Activated T-cell treated with anti-CD3 and anti-CD28 coated beads for 48 hours (primary cell): ENCODE results near the gene FAM181A.
A peak's percentile ranks its signal among the peaks of the same experiment; 100 is the strongest.

Experiments
- DNase-seq: peaks from one replicate; pipeline ENCODE4 v3.0.0-alpha.2; 2020; ENCODE audit warnings: low read depth

Gene FAM181A

GRCh38 chr14:93926873-93927799 is at the start of gene FAM181A:
Gene FAM181A (plus strand): TSS chr14:93927344. CDS start chr14:93928286, 942 bp downstream.
- no peak for DNase-seq

- no peak for DNase-seq
These were observed 48.9 kb upstream of the FAM181A start for GRCh38 chr14:93878212-93878611.

DNA sequence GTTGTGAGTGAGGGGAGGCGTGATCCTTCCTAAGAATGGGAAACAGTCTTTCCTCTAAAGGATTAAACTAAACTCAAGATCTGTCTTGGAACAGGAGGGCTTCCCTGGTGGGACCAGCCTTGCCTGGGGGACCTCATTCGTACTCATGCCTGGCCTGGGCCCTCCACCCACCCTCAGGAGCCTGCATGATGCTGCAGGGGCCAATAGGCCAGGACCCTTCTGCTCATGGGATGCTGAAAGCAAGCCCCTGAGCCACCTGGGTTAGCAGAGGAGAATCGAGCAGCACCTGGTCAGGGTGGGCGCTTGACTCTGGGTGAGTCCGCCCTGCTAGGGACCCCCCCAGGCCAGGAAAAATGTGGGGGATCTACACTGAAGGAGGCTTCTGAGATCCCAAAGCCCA is 48.3 kb upstream of the FAM181A start:
- DNase-seq: no peak

GRCh38 chr14:93879362-93879983 is 47.7 kb upstream of the FAM181A start:
- no peak for DNase-seq

DNA sequence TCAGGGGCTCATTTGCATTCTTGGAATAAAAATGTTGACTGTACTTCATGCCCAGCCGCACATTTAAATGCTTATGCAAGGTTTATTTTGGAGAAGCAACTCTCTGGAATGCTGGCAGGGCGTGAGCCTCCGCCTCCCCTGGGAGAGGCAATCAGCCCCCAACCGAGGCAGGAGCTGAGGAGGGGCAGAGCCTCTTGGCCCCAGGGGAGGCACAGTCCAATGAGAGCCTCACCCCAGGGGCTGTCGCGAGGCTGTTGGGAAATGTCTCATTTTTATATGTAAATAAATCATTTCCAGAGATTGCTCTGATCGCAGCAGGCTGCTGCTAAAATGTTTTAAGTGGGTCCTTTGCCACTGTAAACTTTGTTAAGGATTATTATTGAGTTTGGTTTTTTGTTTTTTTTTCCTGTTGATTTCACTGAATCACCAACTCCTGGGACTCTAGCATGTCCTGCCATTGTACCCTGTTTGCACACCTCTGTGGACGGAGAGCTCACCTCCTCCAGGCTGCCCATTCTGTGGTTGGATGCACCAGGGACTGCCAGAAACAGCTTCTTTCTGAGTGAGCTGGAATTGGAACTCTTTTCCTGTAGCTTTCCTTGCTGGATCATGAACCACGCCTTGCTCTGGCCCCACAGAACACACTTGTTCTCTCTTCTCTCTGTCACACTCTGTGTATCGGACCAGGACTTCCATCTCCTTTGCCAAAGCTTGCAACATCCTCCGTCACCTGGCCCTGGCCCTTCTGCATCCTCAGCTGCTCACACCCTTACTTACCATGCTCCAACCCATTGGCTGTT is 46.9 kb upstream of the FAM181A start:
- DNase-seq: no peak

- no peak for DNase-seq
These were observed 42.2 kb upstream of the FAM181A start for GRCh38 chr14:93884950-93885349.

DNA sequence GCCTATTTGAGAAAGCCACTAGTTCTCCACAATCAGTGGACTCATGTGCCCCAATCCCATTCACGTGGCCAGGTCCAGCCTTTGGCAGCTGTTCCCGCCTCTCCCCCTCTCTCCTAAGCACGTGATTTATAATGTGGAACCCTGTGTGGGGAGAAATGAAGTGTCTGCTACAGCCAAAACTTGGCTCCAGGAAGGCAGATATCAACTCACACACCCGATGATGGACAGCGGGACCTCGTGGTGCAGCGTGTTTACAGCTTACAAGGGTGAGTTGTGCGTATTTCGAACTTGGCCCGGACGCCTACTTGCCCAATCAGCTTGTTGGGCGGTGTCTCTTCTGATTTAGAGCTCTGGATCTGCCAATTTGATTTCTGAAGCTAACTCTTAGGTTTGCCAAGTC is 38.1 kb upstream of the FAM181A start:
- DNase-seq: no peak

GRCh38 chr14:93889739-93890483 is 37.2 kb upstream of the FAM181A start:
- DNase-seq: no peak

DNA sequence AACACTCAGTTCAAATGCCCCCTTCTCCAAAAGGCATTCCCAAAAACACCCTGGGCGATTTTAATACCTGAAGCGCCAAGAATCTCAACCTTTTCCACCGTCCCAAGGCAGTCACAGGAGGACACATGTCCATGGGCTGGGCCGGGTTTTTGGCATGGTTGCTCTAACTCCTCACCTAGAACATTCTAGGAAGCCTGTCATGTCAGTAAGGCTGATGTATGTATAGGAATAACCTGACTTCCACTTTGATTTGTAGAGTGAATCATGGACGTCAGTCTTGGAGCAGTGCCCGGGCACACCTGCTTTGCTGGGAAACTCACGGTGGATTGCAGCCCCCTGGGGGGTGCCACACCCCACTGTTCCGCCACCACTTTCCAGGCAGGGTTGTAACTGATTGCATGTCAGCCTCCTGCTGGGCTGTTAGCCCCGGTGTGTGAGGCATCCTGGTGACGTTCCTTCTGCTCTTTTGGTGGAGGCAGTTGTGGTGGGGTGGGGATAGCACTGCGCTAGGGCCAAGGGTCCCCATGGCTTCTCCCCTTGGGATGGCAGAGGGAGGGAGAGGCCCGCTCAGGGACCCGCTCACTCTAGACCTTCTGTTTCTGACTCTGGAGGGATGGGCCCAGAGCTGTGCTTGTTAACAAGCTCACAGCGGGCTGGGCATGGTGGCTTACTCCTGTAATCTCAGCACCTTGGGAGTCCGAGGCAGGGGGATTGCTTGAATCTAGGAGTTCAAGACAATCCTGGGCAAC is 35.2 kb upstream of the FAM181A start:
- DNase-seq: no peak

DNA sequence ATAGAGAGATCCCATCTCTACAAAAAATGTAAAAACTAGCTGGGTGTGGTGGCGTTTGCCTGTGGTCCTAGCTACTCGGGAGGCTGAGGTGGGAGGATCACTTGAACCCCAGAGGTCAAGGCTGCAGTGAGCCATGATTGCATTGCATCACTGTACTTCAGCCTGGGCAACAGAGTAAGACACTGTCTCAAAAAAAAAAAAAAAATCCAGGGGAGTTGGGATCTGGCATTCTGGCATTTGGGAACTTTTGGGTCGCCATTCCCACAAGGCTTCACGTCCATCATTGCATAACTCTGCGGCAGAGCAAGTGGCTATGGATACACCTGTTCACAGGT is 34.7 kb upstream of the FAM181A start:
- DNase-seq: no peak

DNA sequence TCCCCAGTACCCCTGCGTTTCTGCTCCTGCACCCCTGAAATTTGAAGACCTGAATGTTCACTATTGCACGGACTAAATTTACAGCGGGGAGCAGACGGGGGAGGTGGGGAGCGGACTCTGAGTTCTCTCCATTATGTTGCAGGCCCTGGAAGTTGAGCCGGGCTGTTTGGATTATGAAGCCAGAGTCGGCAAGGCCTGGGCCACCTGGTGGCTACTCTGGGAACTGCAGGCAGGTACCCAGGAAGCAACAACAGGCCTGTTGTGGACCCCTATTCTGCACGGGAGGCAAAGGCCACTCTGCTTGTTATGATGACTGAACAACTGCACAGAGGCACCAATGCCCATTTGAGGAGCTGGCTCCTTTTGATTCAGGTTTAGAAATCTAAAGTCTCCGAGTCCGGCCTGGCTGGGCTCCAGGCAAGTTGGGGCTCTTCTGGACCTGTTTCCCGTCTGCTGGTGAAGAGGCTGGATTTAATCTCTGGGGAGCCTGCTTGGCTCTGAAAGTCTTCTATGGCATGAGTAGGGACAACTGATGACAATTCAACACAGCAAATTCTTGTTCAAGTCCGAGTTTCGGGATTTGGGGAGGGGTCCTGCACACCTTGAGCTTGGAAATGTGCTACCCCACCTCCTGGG is 34.1 kb upstream of the FAM181A start:
- DNase-seq: peak; percentile 64

GRCh38 chr14:93893661-93894261 is 33.4 kb upstream of the FAM181A start:
- no peak for DNase-seq

DNA sequence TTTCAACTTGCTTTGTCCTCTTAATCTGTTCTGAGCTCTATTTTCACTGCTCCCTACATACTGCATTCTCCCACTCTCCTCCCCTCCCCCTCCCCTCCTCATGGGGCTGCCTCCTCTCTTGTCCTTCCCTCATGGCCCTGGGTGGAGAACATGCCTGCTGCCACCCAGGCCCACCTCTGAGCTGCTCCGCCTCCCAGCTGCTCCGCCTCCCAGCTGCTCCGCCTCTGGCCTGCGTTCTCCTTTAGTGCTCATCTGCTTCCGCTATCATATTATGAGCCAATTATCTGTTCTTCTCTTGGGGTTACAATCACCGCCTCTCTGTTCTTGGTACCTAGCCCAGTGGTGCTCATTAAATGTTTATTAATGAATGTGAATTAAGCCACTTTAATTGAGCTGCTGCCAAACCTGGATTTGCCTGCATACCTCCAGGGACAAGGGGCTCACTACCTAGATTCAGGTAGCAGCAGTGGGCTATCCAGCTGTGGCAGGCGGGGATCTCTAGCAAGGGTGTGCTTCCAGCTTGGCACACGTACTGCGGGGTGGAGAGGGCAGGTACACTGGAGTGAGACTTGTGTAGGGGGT is 32.0 kb upstream of the FAM181A start:
- no peak for DNase-seq

DNA sequence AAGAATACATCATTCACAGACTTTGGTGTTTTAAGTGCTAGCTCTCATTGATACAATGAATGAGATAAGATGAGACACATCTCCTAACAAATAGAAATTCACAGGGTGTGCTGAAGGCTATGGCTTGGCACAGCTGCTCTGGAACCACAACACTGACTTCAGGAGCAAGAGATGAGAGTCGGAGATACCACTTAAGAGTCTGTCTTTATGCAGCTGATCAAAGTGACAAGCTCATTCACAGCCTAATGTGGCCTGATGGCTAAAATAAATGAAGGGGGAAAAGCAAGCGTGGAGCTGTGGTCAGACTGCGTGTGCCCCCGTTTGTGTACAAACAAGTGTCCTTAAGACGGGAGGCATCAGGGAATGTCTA is 29.7 kb upstream of the FAM181A start:
- no peak for DNase-seq

GRCh38 chr14:93898081-93898611 is 29.0 kb upstream of the FAM181A start:
- DNase-seq: no peak

- no peak for DNase-seq
These were observed 28.4 kb upstream of the FAM181A start for GRCh38 chr14:93898731-93899130.

DNA sequence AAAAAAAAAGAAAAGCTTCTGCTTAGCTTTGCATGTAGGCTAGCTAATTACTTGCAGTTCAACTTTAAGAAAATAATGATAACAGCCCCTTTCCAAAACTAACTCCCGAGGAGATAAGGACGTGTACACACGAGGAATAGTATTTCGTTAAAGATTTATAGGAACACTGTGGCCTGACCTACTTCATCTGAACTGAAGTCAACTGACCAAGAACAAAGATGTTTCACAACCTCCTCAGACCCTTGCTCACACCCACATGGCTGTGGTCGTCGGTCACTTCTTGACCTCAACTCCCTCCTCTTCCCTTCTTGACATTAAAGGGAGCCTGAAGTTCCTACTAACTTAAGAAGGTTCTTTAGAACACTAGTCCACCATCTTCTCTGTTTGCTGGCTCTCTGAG is 25.3 kb upstream of the FAM181A start:
- DNase-seq: no peak

- DNase-seq: no peak
These were observed 24.4 kb upstream of the FAM181A start for GRCh38 chr14:93902619-93903307.
